ENCODE results near the gene DTWD2.
"Not testable (repeated sequence)": the region's sequence is repeated elsewhere in the genome, so short reads cannot be mapped to it uniquely, and the experiment has no call there.

The DTWD2 gene

DNA sequence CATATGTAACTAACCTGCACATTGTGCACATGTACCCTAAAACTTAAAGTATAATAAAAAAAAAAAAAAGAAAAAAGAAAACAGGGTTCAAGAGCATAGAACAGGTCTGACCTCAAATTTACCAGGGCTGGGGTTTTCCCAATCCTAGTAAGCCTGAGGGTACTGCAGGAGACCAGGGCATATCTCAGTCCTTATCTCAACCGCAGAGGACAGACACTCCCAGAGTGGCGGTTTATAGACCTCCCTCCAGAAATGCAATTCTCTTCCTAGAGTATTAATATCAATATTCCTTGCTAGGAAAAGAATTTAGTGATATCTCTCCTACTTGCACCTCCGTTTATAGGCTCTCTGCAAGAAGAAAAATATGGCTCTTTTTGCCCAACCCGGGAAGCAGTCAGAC, 136.6 kb downstream of the DTWD2 start:
- H3K27me3 Mint-ChIP-seq; H3K4me1 Mint-ChIP-seq; ATAC-seq (replicated peaks): not testable (repeated sequence)

DNA sequence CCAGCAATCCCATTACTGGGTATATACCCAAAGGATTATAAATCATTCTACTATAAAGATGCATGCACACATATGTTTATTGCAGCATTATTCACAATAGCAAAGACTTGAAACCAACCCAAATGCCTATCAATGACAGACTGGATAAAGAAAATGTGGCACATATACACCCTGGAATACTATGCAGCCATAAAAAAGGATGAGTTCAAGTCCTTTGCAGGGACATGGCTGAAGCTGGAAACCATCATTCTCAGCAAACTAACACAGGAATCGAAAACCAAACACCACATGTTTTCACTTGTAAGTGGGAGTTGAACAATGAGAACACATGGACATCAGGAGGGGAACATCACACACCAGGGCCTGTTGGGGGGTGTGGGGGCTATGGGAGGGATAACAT, 138.8 kb downstream of the DTWD2 start:
- Mint-ChIP-seq H3K9me3 (peaks cover 11 to 16% of the 10 kb centered on the region in 2 donors), H3K36me3 (peaks cover 20 to 23% of the 10 kb centered on the region in 2 donors)
- H3K27ac Mint-ChIP-seq; ATAC-seq (replicated peaks); DNase-seq; H3K27me3 Mint-ChIP-seq; H3K4me1 Mint-ChIP-seq; H3K4me3 Mint-ChIP-seq: not testable (repeated sequence)

More for the DNA sequence above, 136.6 kb downstream of the DTWD2 start:
- not testable (repeated sequence) for H3K27ac Mint-ChIP-seq, DNase-seq, H3K4me3 Mint-ChIP-seq
- Mint-ChIP-seq H3K36me3 (peaks cover 16% of the 10 kb centered on the region in 2 donors), H3K9me3 (peaks cover 11 to 16% of the 10 kb centered on the region in 2 donors)

DNA sequence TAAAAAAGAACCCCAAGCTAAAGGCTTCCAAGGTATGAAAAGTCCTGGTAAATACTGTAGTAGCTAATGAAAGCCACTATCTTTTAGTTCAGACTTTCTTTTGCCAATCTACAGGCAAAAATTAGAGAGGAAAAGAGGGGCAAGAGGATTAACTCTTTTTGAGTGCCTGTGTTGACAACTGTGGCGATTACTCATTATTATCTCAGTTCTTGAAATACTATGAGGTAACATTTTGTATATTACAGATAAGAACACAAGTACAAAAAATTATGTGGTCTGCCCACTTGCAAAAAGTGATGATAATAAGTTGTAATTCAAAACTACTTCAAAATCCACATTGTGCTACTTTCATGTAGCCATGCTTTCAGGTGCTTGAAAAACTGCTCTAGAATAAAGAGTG, 144.0 kb downstream of the DTWD2 start:
- Mint-ChIP-seq H3K27me3 (no peaks in the 10 kb centered on the region), H3K9me3 (peaks cover 0 to 5% of the 10 kb centered on the region in 2 donors), H3K4me3 (no peak overlapping the region), H3K4me1 (no peaks in the 10 kb centered on the region), H3K36me3 (peaks cover 17 to 21% of the 10 kb centered on the region in 2 donors), H3K27ac (no peak overlapping the region)
- no peak for ATAC-seq (replicated peaks)
- DNase-seq = no peak

DNA sequence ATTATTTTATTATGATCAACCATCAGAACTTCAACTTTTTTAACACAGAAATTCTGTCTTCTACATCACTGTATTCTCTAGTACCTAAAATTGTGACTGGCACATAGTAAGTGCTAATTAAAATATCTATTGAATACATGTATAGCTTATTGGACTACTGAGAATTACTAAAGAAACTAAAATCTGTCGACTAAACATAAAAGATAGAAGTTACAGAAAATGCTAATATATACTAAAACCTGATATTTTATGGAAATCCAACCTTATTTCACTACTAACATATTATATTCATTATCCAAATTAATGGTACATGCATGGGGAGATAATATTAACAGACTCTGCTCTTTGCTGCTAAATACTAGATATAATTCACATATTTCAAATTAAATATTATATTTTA, 153.6 kb downstream of the DTWD2 start:
- no peak for DNase-seq
- Mint-ChIP-seq H3K27ac (no peak overlapping the region), H3K27me3 (no peaks in the 10 kb centered on the region), H3K36me3 (peaks cover 1 to 7% of the 10 kb centered on the region in 2 donors), H3K4me1 (peaks cover 5 to 7% of the 10 kb centered on the region in 2 donors), H3K4me3 (no peak overlapping the region), H3K9me3 (no peaks in the 10 kb centered on the region)
- no peak for ATAC-seq (replicated peaks)

DNA sequence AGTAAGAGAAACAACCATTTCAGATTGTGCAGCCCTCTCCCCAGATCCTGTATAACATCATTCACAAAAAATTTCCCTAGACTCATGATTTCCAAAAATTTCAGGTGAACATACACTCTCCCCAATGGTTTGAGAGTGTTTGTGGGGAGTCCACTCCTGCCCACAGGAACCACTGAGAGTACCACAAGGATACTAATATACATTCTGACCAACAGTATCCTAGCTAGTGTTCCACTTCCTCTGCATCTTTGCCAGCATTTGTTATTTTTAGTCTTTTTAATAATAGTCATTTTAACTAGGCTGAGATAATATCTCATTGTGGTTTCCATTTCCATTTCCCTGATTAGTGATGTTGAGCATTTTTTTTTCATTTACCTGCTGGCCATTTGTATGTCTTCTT, 155.4 kb downstream of the DTWD2 start:
- H3K9me3 Mint-ChIP-seq = no peaks in the 10 kb centered on the region
- H3K27me3 Mint-ChIP-seq = no peaks in the 10 kb centered on the region
- H3K36me3 Mint-ChIP-seq = peaks cover 1 to 7% of the 10 kb centered on the region in 2 donors
- ATAC-seq (replicated peaks) (peak in 1 of 2 donors; percentile 20), DNase-seq (no peak)
- no peak overlapping the region for H3K4me3 Mint-ChIP-seq
- H3K4me1 Mint-ChIP-seq = peaks cover 5 to 7% of the 10 kb centered on the region in 2 donors
- no peak overlapping the region for H3K27ac Mint-ChIP-seq

DNA sequence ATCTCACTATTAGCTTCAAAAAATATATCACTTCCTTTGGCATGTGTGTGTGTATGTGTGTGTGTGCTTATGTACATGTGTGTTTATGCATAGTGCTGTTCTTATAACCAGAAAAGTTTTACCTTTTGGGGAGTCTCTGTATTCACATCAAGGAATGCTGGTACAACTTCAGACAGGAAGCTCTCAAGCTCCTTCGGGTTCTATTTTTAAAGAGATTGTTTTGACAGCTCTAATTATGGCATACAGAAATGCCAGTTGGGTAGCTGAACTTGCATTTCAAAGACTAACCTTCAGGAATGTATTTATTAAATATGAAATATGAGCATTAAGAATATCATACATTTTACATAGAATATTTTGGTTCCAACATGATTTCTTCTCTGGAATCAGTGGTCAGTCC, 163.1 kb downstream of the DTWD2 start:
- Mint-ChIP-seq H3K27ac (no peak overlapping the region), H3K4me3 (no peak overlapping the region), H3K9me3 (no peaks in the 10 kb centered on the region), H3K27me3 (no peaks in the 10 kb centered on the region), H3K36me3 (no peaks in the 10 kb centered on the region), H3K4me1 (no peaks in the 10 kb centered on the region)
- ATAC-seq (replicated peaks) (no peak), DNase-seq (no peak)

DNA sequence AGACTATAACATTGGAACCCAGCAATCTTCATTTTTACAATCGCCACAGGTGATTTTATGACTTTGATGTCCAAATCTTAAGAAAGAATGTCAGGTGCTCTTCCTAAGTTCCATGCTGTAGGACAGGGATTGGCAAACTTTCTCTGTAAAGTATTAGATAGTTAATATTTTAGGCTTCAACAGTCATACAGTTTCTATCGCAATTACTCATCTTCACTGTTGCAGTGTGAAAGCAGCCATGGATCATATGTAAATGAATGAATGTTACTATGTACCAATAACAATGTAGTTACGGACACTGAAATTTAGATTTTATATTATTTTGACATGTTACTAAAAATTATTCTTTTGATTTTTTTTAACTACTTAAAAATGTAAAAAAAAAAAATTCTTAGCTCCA, 169.7 kb downstream of the DTWD2 start:
- H3K4me1 Mint-ChIP-seq = no peaks in the 10 kb centered on the region
- no peak for DNase-seq
- H3K27me3 Mint-ChIP-seq = no peaks in the 10 kb centered on the region
- H3K4me3 Mint-ChIP-seq = no peak overlapping the region
- peak in 1 of 2 donors; percentile 51 for ATAC-seq (replicated peaks)
- peaks cover 2 to 6% of the 10 kb centered on the region in 2 donors for H3K36me3 Mint-ChIP-seq
- H3K9me3 Mint-ChIP-seq = peaks cover 4 to 6% of the 10 kb centered on the region in 2 donors
- no peak overlapping the region for H3K27ac Mint-ChIP-seq

DNA sequence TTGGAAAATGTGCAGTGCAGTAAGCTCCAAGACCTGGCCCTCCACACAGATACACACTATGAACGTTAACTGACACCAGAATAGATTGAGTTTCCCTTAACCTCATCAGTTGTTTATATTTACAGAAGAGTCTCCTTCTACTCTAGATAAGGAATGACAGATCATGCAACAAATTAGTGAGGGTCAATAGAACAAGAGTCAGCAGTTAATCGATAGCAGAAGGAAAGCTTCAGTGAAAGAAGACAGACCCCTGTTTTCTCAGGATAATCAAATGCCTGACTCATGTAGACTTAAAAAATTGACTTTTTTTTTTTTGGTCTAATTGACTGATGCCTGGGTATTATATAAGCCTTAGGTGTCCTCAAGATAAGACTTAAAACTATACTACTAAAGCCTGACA, 179.9 kb downstream of the DTWD2 start:
- ATAC-seq (replicated peaks) (no peak), DNase-seq (no peak)
- Mint-ChIP-seq H3K27ac (no peak overlapping the region), H3K9me3 (peaks cover 15 to 17% of the 10 kb centered on the region in 2 donors), H3K27me3 (no peaks in the 10 kb centered on the region), H3K4me3 (no peak overlapping the region), H3K36me3 (peaks cover 14 to 35% of the 10 kb centered on the region in 2 donors), H3K4me1 (no peaks in the 10 kb centered on the region)

DNA sequence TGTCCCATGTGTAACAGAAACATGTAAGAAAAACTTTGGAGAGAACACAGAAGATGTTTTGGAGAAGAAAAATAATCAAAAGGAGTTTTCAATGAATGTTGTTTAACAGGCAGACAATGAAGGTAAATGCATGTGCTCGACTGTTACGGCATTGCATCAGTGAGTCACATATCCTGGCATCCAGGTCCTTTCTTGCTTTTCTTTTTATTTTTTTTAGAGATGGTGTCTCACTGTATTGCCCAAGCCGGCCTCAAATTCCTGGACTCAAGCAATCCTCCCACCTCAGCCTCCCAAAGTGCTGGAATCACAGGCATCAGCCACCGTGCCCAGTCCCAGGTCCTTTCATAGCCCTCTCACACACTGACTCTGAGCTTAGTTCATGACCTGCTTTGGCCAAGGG, 181.8 kb downstream of the DTWD2 start:
- no peak overlapping the region for H3K4me3 Mint-ChIP-seq
- ATAC-seq (replicated peaks) = no peak
- no peak for DNase-seq
- peaks cover 15% of the 10 kb centered on the region in 2 donors for H3K9me3 Mint-ChIP-seq
- H3K36me3 Mint-ChIP-seq = peaks cover 12 to 23% of the 10 kb centered on the region in 2 donors
- H3K4me1 Mint-ChIP-seq = peaks cover 0 to 10% of the 10 kb centered on the region in 2 donors
- no peak overlapping the region for H3K27ac Mint-ChIP-seq
- H3K27me3 Mint-ChIP-seq = no peaks in the 10 kb centered on the region

DNA sequence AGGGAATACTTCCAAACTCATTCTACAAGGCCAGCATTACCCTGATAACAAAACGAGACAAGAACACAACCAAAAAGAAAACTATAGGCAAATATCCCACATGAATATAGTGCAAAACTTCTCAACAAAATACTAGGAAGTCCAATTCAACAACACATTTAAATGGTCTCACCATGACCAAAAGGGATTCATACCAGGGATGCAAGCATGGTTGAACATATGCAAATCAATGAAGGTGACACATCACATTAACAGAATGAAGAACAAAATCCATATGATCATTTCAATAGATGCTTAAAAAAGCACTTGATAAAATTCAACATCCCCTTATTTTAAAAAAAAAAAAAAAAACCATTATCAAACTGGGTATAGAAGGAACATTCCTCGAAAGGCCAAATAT, 186.0 kb downstream of the DTWD2 start:
- Mint-ChIP-seq H3K36me3 (peaks cover 3 to 9% of the 10 kb centered on the region in 2 donors), H3K4me3 (no peak overlapping the region), H3K4me1 (peaks cover 0 to 10% of the 10 kb centered on the region in 2 donors), H3K9me3 (peaks cover 5 to 7% of the 10 kb centered on the region in 2 donors), H3K27ac (no peak overlapping the region), H3K27me3 (no peaks in the 10 kb centered on the region)
- DNase-seq (no peak), ATAC-seq (replicated peaks) (peak in 1 of 2 donors; percentile 46)

DNA sequence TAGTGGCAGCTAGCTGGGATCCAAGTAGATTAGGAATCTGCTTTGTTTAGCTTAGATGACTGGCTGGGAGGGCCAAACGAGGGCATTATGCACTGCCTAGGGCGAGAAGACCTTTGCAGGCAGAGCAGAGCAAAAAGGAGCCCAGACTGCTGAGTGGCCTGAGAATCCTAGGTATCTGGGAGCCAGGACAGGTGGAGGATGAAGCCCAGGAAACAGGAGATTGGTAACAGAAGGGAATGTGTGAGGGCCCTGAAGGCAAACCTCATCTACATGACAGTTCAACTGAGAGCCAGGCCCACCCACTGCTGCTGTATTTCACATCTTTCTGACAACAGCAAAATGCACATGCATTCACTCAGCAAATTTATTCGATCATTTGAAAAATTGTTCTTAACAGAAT, 192.3 kb downstream of the DTWD2 start:
- no peaks in the 10 kb centered on the region for H3K27me3 Mint-ChIP-seq
- H3K9me3 Mint-ChIP-seq = no peaks in the 10 kb centered on the region
- ATAC-seq (replicated peaks) = no peak
- H3K4me3 Mint-ChIP-seq = no peak overlapping the region
- no peaks in the 10 kb centered on the region for H3K4me1 Mint-ChIP-seq
- H3K36me3 Mint-ChIP-seq = no peaks in the 10 kb centered on the region
- no peak for DNase-seq
- H3K27ac Mint-ChIP-seq = no peak overlapping the region

DNA sequence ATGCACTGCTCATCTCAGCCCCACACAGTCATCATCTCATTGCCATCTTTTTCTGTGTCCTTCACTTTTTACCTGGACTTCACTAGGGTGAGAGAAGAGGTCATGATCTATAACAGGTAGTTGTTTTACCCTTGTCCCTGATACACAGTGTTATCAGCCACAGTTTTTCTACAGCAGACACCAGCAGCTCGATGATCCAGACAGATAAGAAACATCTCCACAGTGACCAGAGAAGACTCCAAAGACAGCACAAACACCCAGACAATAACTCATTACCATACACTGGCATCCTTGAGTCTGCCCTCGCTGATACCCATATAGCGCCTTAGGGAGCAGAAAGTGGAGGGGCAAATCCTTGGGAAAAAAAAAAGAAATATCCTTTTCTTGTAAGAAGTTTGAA, 194.1 kb downstream of the DTWD2 start:
- ATAC-seq (replicated peaks) (no peak), DNase-seq (no peak)
- Mint-ChIP-seq H3K4me3 (no peak overlapping the region), H3K9me3 (no peaks in the 10 kb centered on the region), H3K36me3 (no peaks in the 10 kb centered on the region), H3K27me3 (no peaks in the 10 kb centered on the region), H3K27ac (no peak overlapping the region), H3K4me1 (no peaks in the 10 kb centered on the region)

DNA sequence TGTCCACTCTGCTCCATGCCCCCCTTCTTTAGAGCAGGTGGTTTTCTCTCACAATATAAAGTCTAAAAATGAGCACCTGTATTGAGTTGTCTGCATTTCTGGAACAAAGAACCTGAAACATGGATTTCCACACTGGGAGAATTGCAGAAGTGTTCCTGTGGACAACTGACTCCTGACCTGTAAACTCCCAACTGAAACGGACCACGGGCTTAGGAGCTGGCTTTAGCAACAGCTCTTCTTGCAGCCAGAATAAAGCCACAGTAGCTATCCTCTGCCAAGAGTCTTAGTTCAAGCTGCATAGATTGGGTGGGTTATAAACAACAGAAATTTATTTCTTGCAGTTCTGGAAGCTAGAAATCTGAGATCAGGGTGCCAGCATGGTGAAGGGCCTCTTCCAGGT, 194.7 kb downstream of the DTWD2 start:
- Mint-ChIP-seq H3K9me3 (no peaks in the 10 kb centered on the region), H3K27me3 (no peaks in the 10 kb centered on the region), H3K27ac (no peak overlapping the region), H3K4me3 (no peak overlapping the region), H3K36me3 (no peaks in the 10 kb centered on the region), H3K4me1 (no peaks in the 10 kb centered on the region)
- no peak for ATAC-seq (replicated peaks)
- DNase-seq = no peak

DNA sequence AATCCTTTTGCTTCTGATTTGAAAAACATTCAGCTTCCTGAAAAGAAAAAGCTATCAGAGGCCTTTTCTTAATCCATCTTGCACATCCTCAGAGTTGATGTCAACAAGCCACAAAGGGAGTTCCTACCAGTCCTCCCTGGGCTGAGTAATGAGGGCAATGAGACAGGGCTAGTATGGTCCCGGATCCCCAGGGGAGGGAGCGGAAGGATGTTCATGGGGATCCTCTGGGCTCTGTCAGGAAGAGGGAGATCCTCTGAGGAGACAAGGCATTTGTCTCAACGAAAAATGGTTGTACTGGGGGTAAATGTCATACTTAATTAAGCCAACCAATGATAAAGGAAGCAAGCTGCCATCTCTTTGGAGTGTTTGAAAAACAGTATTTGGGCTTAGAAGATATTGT, 195.3 kb downstream of the DTWD2 start:
- ATAC-seq (replicated peaks) (no peak), DNase-seq (no peak)
- no peak overlapping the region for H3K4me3 Mint-ChIP-seq
- no peaks in the 10 kb centered on the region for H3K36me3 Mint-ChIP-seq
- no peaks in the 10 kb centered on the region for H3K27me3 Mint-ChIP-seq
- no peaks in the 10 kb centered on the region for H3K4me1 Mint-ChIP-seq
- H3K9me3 Mint-ChIP-seq = no peaks in the 10 kb centered on the region
- H3K27ac Mint-ChIP-seq = no peak overlapping the region

DNA sequence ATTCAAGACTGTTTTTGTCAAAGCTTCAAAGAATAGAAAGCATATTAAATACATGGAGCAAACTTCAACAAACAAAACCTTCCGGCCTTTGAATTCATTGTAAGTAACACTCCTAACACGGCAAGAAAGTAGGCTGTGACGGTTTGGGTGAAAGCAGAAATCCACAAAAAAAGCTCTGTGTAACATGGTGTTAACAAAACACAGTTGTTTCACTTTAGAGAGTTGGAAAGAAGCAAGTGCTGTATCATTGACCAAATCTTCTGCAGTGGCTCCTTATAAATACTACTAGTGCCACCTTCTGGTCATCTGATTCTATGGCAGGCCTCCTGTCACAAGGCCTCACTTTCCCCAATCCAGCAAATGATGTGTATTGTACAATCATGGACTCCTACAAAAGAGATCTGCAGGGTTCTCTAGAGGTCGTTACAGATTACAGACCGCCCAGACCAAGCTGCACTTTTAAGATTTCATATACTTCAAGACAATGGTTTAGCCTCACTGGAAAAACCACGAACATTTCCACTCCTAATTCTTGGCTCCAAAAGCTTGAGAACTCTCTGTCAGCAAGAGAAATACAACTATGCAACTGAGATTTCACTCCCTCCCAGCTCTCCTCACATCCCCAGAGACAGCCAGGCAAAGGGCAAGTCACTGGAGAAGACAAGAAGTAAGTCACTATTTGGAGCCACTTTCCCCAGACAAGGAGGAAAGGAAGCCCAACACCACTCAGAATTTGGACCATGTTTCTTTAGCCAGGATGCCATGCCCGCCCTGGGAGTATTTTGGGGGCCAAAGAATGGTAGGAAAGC, 196.2 kb downstream of the DTWD2 start:
- no peaks in the 10 kb centered on the region for H3K4me1 Mint-ChIP-seq
- ATAC-seq (replicated peaks) (peak; percentile 86 to 90), DNase-seq (peak; percentile 23)
- H3K9me3 Mint-ChIP-seq = no peaks in the 10 kb centered on the region
- no peak overlapping the region for H3K27ac Mint-ChIP-seq
- H3K36me3 Mint-ChIP-seq = no peaks in the 10 kb centered on the region
- H3K27me3 Mint-ChIP-seq = no peaks in the 10 kb centered on the region
- no peak overlapping the region for H3K4me3 Mint-ChIP-seq

Data from stimulated activated naive B cell treated with anti-CD40 and anti-IgM and Interleukin-4, amounts not matched to agents 10 μg/mL and 1 μg/mL and 100 μg/mL, for 72 hours (primary cell).